Peyer's patch (tissue), 4 donors: Measurements from ENCODE around the gene PRICKLE1.

Experiments
- POLR2A ChIP-seq, 2 donors: fragments of 450-650 bp; IDR thresholded peaks; one replicate each; pipeline ENCODE4 v1.5.1; 2017; ENCODE audit warnings: antibody characterized with exemption in 2 of 2, mild to moderate bottlenecking in 2 of 2, moderate library complexity in 2 of 2
- TF ChIP-seq, protein P1 (sequence below), 6 experiments: fragments of 450-650 bp in 4 of 6; fragments of 200-600 bp in 2 of 6; sonication (generic) in 1 of 6; IDR thresholded peaks; one replicate each; pipeline ENCODE4 v1.5.1; 2017 to 2019; ENCODE audit warnings: antibody characterized with exemption in 6 of 6, mild to moderate bottlenecking in 3 of 6, moderate library complexity in 1 of 6

DNA sequence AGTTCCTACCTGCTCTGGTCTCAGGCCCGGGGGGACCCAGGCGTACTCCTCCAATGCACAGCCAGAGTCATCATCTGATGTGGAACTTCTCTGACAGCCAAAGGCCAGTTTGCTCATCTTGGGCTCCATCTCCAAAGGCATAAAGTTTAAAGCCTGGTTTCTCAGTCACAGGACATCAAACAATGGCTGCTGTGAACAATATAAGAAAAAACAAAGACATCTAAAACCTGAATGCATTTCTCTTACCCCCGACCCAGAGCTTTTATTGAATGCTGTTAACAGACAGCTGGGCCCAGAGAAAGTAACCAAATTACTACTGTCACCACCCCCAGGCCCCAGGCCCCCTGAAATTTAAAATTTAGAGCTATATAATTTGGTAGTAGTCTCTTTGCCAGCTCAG is 117.2 kb downstream of the PRICKLE1 start:
- TF ChIP-seq, protein P1, sequence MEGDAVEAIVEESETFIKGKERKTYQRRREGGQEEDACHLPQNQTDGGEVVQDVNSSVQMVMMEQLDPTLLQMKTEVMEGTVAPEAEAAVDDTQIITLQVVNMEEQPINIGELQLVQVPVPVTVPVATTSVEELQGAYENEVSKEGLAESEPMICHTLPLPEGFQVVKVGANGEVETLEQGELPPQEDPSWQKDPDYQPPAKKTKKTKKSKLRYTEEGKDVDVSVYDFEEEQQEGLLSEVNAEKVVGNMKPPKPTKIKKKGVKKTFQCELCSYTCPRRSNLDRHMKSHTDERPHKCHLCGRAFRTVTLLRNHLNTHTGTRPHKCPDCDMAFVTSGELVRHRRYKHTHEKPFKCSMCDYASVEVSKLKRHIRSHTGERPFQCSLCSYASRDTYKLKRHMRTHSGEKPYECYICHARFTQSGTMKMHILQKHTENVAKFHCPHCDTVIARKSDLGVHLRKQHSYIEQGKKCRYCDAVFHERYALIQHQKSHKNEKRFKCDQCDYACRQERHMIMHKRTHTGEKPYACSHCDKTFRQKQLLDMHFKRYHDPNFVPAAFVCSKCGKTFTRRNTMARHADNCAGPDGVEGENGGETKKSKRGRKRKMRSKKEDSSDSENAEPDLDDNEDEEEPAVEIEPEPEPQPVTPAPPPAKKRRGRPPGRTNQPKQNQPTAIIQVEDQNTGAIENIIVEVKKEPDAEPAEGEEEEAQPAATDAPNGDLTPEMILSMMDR (IDR thresholded peaks at IDR 0.05): no peak
- no peak for TF ChIP-seq POLR2A (IDR thresholded peaks at IDR 0.05)
